GM21381 (cell line): ENCODE results near the gene CNPY4.

Experiments used
- ATAC-seq: cut with Tn5 transposase; IDR thresholded peaks from one replicate; pipeline ENCODE4 v1.9.1; 2021; ENCODE audit warnings: mild to moderate bottlenecking, moderate library complexity; ENCODE audit not compliant: unreplicated experiment

CNPY4 gene

DNA sequence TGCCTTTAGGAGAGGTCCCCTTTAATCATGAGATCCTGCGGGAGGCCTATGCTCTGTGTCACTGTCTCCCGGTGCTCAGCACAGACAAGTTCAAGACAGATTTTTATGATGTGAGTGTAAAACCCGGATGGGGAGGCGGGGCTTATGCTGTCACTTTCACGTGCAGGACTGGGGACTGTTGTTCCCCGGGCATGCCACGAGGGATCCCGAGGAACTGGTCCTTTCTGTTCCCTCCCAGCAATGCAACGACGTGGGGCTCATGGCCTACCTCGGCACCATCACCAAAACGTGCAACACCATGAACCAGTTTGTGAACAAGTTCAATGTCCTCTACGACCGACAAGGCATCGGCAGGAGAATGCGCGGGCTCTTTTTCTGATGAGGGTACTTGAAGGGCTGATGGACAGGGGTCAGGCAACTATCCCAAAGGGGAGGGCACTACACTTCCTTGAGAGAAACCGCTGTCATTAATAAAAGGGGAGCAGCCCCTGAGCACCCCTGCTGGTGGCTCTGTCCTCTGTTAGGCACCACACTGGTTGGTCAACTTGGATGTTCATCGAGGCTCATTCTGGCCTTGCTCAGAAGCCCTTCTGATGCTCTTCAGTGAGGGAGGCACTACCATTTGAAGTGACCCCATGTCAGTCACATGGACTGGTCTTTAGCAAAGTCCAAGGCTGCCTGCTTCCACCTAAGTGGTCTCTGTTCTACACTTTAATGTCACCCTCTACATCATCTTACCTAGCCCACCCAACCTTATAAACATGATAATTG, 27.8 kb upstream of the CNPY4 start:
- ATAC-seq = no peak

DNA sequence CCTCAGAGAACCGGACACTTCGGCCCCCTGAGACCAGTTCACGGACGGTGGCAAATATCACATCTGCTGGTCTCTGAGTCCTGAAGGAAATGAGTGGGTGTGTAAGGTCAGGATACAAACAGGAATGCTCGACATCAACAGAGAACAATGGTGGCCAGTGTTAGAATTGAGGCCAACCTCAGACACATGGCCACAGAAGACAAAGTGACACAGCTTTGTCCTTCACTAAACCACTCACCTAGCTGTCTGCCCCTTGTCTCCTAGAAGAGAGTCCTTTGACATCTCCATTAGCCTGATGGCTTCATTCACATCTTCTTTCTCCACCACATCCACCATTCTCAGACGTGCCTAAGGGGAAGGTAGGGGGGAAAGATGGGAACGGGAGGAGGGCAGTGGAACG, 26.4 kb upstream of the CNPY4 start:
- no peak for ATAC-seq

DNA sequence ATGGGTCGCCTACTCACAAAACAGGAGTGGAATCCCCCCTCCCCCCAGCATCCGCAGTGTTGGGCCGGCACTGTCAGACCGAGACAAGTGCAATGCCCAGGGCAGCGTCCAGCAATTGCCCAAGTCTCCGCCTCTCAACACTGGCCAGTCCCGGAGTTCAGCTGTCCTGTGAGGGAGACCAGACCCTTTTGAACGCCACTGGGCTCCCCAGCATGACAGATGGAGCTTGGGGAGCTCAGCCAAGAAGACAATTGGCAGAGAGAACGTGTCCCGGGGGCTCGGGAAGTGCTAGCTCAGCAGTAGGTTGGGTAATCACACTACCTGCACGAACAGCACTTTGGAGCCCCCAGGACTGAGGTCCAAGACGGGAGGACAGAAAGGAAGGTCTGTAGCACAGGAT, 25.9 kb upstream of the CNPY4 start:
- no peak for ATAC-seq

DNA sequence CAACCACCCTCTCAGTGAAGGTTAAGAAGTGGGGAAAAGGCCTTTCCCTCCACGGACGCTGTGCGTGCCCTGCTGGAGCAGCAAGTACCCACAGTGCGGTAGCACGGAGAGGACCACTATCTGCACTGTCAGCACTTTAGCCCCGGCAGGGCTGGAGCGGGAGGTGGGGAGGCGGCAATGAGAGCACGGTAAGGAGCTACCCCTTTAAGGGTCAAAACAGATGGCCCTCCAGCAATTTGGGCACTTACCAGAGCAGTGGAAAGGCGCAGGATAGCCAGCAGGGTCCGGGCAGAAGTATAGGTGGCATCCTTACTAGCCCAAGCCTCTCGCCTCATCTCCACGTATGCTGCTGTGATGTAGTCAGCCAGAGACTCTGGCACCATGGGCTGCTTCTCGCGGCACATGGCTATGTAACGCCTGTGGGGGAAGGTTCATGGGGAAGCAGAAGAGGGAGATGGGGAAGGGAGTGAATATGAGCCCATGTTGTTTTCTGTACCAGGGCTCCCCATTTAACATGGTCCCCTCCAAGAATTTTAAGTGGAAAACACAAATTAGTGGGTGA, 25.4 kb upstream of the CNPY4 start:
- ATAC-seq = no peak

DNA sequence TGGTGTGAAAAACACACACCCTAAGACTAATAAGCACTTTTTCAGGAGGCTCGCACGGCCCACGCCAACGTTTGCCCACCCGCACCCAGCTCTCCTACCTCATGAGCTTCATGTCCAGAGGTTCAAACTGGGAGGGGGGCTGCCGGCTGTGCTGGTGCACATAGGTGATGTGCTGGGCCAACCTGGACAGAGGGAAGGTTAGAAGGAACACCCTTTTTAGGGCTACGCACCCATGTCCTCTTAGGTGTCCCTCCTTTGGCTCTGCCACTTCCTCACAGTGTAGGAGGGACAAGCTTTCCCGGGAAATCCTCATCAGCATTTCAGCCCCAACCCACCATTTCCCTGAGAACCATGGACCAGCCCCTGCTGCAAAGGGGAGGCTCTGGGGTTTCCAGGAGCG, 24.1 kb upstream of the CNPY4 start:
- no peak for ATAC-seq

DNA sequence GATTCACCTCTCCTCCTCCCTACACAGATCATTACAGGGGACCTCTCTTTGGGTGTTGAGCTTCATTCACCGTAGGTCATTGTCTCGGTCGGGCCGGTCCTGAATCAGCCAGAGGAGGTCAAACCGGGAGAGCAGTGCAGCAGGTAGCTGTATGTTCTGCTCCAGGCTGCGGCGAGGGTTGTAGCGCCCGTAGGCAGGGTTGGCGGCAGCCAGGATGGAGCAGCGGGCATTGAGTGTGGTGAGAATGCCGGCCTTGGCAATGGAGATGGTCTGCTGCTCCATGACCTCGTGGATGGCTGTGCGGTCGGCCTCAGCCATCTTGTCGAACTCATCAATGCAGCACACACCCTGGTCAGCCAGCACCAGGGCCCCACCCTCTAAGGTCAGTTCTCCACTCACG, 23.7 kb upstream of the CNPY4 start:
- no peak for ATAC-seq

DNA sequence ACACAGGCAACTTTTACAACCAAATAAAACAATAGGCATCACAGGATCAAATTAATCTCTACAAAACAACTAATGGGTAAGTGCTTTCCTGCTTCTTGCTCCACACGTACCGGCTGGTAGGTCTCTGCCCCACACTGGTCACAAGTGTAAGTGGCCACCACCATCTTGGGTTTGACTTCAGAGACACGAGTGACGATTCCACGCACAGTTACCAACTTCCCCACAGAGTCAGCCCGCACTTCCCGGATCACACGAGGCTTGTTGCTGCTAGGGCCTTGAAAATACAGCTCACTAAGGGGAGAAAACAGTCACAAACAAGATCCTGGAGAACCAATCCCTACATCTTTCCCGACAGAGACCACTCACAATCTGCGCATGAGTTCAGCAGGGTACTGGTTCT, 20.5 kb upstream of the CNPY4 start:
- ATAC-seq = no peak

DNA sequence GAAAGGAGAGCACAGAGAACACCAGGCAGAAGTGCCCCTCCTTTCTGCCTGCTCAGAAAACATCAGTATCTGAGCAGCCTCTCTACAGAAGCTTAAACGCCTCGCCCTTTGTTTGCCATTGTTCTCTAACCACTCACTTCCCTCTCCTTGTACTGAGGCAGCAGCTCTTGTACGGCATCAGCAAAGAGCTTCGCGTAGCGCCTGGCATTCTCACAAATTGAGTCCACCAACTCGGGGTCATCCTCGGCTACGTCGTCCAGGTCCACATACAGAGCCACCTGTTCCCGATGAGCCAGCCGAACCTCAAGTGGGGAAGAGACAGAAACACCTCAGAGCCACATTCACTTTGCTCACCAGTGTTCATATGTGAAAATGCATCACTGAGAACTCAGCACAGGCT, 20.0 kb upstream of the CNPY4 start:
- no peak for ATAC-seq

DNA sequence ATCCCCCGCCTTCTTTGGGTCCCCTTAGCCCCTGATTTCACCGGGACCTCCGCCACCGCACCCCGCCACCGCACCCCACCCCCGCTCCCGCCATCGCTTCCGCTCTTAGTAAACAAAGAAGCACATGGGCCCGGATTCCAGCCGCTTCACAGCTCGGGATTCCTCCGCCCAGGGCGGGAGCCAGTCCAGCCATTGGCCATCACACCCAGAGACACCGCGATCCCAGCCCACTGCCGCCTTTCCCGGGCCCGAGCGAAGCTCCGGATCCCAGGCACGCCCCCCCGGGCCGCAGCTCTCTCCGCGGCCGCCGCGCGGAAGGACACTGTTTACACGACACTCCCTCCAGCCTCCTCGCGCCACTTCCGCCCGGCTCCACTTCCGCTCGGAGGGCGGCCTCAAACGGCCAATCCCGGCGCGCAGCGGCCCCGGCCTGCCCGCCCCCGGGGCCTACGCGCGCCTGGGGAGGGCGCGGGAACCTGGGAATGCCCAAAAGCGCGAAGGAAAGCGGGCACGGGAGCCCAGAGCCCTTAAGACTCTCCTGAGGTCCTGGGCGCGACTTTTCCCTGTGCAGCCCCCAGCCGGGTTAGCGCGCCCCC, 18.9 kb upstream of the CNPY4 start:
- ATAC-seq = peak; percentile 60

DNA sequence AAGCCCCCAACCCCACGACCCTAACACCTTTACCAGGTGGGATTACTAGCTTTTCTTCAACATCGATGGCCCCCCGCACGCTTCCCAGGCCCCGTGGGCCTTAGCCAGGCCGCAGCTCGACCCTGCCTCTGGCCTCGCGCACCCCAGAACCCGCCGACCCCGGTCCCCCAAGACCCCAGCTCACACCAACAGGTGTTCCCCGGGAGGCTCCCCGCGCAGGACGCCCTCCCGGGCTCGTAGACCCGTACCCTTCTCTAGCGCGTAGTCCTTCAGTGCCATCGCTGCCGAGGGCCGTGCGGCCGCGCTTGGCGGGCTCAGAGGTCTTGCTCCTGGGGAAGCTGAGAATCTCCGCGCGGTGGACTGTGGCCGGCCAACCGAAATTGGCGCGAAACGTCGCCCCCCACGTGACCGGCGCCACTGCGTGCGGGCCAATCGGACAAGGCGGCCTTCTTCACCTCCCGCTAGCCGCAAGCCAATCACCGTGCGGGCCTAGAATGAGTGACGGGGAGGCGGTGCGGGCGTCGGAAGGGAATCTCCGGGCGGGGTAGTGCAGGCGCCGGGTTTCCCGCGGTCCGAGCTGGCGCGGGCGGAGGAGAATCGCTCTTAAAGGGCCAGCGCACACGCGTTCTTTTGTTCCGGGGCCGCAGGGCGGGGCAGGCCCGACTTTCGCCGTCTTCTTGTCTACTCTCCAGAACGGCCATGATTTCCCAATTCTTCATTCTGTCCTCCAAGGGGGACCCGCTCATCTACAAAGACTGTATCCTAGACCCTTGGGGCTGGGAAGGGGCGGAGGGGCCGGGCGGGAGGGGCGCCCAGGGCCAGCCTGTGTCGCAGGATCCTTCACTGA, 18.2 kb upstream of the CNPY4 start, which contains the start of the genes AP4M1 and MCM7:
Gene AP4M1, plus strand, starts transcription at position 628 of the 847 bp plus-strand sequence. Its CDS starts 72 bp downstream, at position 700.
Gene MCM7, minus strand, starts transcription at position 382 of the 847 bp plus-strand sequence. Its CDS starts 103 bp downstream, at position 279.
- ATAC-seq = peak; percentile 78

DNA sequence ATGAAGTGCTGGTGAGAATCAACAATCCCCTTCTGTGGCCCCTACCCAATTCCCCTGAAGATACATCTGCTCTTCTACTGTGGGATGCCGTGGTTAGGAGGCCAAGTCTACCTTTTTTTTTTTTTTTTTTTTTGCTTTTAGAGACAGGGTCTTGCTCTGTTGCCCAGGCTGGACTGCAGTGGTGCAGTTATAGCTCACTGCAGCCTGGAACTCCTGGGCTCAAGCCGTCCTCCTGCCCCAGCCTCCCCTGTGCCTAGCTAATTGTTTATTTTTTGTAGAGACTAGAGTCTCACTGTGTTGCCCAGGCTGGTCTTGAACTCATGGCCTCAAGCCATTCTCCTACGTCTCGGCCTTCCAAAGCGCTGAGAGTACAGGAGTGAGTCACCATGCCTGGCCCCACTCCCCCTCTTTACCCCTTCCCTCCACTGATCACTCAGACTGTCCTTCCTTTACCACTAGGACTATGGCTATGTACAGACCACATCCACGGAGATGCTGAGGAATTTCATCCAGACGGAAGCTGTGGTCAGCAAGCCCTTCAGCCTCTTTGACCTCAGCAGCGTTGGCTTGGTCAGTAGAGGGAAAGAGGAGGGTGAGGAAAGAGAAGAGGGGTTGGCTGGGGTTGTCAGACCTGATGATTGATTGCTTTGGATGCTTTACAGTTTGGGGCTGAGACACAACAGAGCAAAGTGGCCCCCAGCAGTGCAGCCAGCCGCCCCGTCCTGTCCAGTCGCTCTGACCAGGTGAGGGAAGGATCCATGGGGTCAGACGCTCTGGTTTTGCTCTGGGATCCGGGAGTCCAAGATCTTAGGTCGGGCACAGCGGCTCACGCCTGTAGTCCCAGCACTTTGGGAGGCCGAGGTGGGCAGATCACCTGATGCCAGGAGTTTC, 16.2 kb upstream of the CNPY4 start:
- ATAC-seq = no peak

DNA sequence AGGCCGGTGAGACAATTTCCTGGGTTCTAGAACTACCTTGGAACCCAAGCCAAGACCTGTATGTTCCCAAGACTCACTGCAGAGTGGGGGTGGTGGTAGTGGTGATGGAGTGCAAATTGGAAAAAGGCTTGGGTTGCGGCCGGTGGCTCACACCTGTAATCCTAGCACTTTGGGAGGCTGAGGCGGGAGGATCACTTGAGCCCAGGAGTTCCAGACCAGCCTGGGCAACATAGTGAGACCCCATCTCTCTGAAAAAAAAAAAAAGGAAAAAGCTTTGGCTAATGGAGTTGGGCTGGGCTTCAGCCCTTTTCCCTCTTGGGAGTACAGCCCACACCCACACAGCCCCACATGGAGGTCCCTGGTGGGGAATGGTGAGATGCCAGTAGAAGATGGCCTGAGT, 13.9 kb upstream of the CNPY4 start:
- no peak for ATAC-seq

DNA sequence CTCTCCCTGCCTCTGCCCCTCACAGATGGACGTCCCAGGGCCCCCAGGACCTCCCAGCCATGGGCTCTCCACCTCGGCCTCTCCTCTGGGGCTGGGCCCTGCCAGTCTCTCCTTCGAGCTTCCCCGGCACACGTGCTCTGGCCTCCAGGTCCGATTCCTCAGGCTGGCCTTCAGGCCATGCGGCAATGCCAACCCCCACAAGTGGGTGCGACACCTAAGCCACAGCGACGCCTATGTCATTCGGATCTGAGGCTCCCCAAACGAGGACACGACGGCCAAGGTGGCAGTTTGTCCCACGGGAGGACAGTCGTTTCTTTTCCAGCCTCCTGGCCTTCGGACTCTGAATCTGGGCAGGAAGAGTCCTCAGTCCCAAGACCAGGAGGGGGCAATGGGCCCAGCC, 12.8 kb upstream of the CNPY4 start:
- ATAC-seq = no peak

DNA sequence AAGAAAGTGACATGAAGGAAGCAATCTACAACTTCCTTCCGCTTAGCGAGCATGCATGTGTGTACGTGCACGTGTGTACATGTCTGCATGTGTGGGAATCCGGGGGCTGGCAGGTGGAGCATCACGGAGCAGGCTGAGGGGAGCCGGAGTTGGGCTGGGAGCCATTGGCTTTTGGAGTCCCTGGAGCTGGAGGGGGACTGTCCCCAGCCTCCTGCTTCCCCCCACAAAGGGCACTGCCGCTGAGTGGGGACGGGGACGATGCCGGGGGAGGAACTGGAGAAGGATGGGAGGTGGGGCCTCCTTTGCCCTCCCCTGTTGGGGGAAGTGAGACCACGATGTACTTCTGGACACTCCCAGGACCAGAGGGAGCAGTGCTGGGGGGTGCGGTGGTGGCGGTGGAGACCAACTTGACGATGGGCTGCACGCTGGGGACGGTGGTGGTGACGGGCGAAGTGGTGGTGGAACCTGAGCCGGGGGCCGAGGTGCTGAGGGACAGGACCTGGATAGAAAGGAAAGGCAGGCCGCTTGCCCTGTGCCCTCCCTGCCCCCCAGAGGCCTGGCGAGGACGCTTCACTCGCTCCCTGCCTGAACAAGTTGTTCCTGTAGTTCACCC, 12.2 kb upstream of the CNPY4 start:
- no peak for ATAC-seq

DNA sequence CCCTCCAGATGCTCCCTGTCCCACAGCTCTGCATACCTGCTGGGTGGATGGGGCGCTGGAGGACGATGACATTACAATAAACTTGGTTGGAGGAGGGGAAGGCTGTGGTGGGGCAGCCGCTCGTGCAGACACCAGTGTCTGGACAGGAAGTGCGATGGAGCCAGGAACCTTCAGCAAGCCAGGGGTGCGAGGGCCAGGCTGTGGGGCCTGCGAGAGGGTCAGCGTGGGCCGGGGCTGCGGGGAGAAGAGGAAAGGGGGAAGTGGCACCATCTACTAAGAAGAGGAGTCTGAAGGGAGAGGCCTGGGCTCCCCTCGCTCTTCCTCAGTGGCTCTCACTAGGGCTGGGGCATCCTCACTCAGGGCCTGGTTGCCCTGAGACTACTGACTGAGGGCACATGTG, 11.5 kb upstream of the CNPY4 start:
- ATAC-seq = no peak

DNA sequence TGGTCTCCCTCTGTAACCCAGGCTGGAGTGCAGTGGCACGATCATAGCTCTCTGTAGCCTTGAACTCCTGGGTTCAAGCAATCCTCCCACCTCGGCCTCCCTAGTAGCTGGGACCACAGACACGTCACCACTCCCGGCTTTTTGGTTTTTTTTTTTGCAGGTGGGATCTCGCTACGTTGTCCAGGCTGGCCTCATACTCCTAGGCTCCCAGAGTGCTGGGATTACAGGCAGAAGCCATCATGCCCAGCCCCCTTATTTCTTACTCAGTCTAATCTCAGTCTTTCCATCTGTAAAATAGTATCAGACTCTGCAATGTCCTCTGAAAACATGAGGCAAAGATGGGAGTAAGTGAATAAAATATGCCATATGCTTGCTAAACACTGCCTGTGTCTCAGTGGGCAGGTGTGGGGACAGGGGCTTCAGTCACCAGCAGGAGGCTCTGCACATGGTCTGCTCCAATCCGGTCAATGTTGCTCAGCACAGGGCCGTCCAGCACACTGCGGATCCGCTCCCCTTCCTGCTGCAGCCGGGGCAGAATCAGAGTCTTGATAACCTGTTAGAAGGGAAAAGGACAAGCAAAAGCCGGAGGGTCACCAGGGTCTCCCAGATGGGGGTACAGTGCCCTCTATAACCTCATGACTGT, 9.8 kb upstream of the CNPY4 start:
- ATAC-seq = no peak

DNA sequence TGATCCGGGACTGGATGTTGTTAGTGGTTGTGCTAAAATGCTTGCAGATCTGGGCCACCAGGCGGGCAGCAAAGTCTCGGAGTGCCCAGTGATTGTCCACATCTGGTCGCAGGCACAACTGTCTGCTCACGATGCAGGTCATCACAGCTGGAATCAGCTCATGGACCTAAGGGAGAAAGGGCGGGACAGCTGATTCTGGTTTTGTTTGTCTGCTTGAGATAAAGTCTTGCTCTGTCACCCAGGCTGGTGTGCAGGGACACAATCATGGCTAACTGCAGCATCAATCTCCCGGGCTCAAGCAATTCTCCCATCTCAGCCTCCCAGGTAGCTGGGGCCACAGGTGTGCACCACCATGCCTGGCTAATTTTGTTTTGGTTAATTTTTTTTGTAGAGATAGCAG, 8.3 kb upstream of the CNPY4 start:
- no peak for ATAC-seq

DNA sequence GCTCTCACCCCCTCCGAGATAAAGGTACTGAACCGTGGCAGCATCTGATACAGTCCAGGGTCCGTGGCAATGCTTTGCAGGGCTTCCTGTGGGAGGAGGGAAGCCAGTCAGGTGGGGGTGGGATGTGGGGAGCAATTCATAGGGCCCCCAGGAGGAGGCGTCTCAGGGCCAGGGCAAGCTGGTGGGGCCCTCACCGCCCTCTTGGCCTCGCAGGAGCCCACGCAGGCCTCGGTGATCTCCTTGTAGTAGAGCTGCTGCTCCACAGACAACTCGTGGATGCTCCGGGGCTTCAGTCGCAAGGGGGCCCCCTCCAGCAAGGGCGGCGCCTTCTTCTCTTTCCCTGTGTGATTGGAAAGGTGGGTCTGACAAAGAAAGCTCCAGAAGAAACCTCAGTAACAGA, 7.5 kb upstream of the CNPY4 start:
- ATAC-seq = no peak

DNA sequence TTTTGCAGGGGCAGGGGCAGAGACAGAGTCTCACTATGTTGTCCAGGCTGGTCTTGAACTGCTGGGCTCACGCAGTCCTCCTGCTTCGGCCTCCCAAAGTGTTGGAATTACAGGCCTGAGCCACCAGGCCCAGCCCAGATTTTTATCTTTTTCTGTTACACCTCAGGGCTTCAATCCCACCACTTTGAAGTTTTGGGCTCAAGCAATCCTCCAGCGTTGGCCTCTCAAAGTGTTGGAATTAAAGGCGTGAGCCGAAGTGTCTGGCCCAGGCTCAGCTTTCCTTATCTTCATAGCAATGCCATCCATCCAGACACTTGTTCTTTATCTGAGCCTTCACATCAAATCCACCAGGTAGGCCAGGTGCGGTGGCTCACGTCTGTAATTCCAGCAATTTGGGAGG, 4.4 kb upstream of the CNPY4 start:
- ATAC-seq = no peak
